SK-N-SH treated with all-trans-retinoic acid at 6 μM for 48 hours (cell line): Measurements from ENCODE around the gene ZNF789.

ENCODE experiments used
- ATAC-seq: fragments of 200-7000 bp; cut with Tn5 transposase; 3 replicates; pipeline ENCODE4 v1.9.1; 2020; ENCODE audit warnings: mild to moderate bottlenecking, moderate library complexity
- ARNTL ChIP-seq: fragments of 450-650 bp; formaldehyde crosslinking; IDR thresholded peaks from 2 replicates; pipeline ENCODE4 v1.5.0; 2020; ENCODE audit warnings: low read depth, mild to moderate bottlenecking, moderate library complexity, borderline replicate concordance
- BACH2 ChIP-seq: fragments of 250-450 bp; sonication (Bioruptor Pico); IDR thresholded peaks from 2 replicates; pipeline ENCODE4 v1.9.0; 2021; ENCODE audit warnings: mild to moderate bottlenecking, borderline replicate concordance
- CSDC2 ChIP-seq: fragments of 250-450 bp; sonication (Bioruptor Pico); IDR thresholded peaks from 2 replicates; pipeline ENCODE4 v1.5.0; 2020; ENCODE audit warnings: mild to moderate bottlenecking, moderate library complexity
- ESRRG ChIP-seq: fragments of 250-450 bp; sonication (Bioruptor Pico); IDR thresholded peaks from 2 replicates; pipeline ENCODE4 v1.6.1; 2021; ENCODE audit warnings: mild to moderate bottlenecking
- GLIS3 ChIP-seq: fragments of 250-450 bp; sonication (Bioruptor Pico); IDR thresholded peaks from 2 replicates; pipeline ENCODE4 v1.5.0; 2020; ENCODE audit warnings: mild to moderate bottlenecking, moderate library complexity
- ISL1 ChIP-seq: fragments of 250-450 bp; sonication (Bioruptor Pico); IDR thresholded peaks from 2 replicates; pipeline ENCODE4 v2.1.2; 2022; ENCODE audit warnings: mild to moderate bottlenecking, moderate library complexity
- OSR1 ChIP-seq: fragments of 250-450 bp; sonication (Bioruptor Pico); IDR thresholded peaks from 2 replicates; pipeline ENCODE4 v1.8.0; 2022; ENCODE audit warnings: moderate library complexity, mild to moderate bottlenecking, inconsistent platforms
- PPARA ChIP-seq: fragments of 250-450 bp; sonication (Bioruptor Pico); IDR thresholded peaks from 2 replicates; pipeline ENCODE4 v1.5.0; 2020; ENCODE audit warnings: mild to moderate bottlenecking, borderline replicate concordance
- TCF4 ChIP-seq: fragments of 250-450 bp; sonication (Bioruptor Pico); IDR thresholded peaks from 2 replicates; pipeline ENCODE4 v1.8.0; 2021; ENCODE audit warnings: mild to moderate bottlenecking, moderate library complexity, borderline replicate concordance
- TOX ChIP-seq: fragments of 250-450 bp; sonication (Bioruptor Pico); IDR thresholded peaks from 2 replicates; pipeline ENCODE4 v1.8.0; 2021; ENCODE audit warnings: mild to moderate bottlenecking, moderate library complexity, borderline replicate concordance
- ZC3H10 ChIP-seq: fragments of 250-450 bp; sonication (Bioruptor Pico); IDR thresholded peaks from 2 replicates; pipeline ENCODE4 v1.5.1; 2021; ENCODE audit warnings: mild to moderate bottlenecking, moderate library complexity
- ZFP3 ChIP-seq: fragments of 250-450 bp; sonication (Bioruptor Pico); IDR thresholded peaks from 2 replicates; pipeline ENCODE4 v1.5.0; 2020; ENCODE audit warnings: mild to moderate bottlenecking, moderate library complexity
- ZFP30 ChIP-seq: fragments of 450-650 bp; formaldehyde crosslinking; IDR thresholded peaks from 2 replicates; pipeline ENCODE4 v1.5.0; 2022; ENCODE audit warnings: mild to moderate bottlenecking, moderate library complexity
- ZNF565 ChIP-seq: fragments of 450-650 bp; formaldehyde crosslinking; conservative IDR thresholded peaks from 2 replicates; pipeline ENCODE4 v1.5.0; 2020; ENCODE audit warnings: low read depth, mild to moderate bottlenecking, moderate library complexity
- ZNF70 ChIP-seq: fragments of 450-650 bp; formaldehyde crosslinking; IDR thresholded peaks from 2 replicates; pipeline ENCODE4 v1.5.0; 2020; ENCODE audit warnings: mild to moderate bottlenecking, moderate library complexity
- ZNF8 ChIP-seq: fragments of 450-650 bp; formaldehyde crosslinking; IDR thresholded peaks from 2 replicates; pipeline ENCODE4 v1.5.0; 2020; ENCODE audit warnings: mild to moderate bottlenecking, moderate library complexity
- TF ChIP-seq, protein P1 (sequence below): fragments of 250-450 bp; sonication (Bioruptor Pico); IDR thresholded peaks from 2 replicates; pipeline ENCODE4 v1.5.1; 2020; ENCODE audit warnings: low read depth, mild to moderate bottlenecking, moderate library complexity
- TF ChIP-seq, protein P2 (sequence below): fragments of 250-450 bp; sonication (Bioruptor Pico); IDR thresholded peaks from 2 replicates; pipeline ENCODE4 v1.5.0; 2020; ENCODE audit warnings: mild to moderate bottlenecking, moderate library complexity
- TF ChIP-seq, protein P3 (sequence below): fragments of 250-450 bp; sonication (Bioruptor Pico); IDR thresholded peaks from 2 replicates; pipeline ENCODE4 v1.8.0; 2020; ENCODE audit warnings: mild to moderate bottlenecking, moderate library complexity, borderline replicate concordance
- TF ChIP-seq, protein P4 (sequence below): fragments of 250-450 bp; sonication (Bioruptor Pico); IDR thresholded peaks from 2 replicates; pipeline ENCODE4 v1.8.0; 2021; ENCODE audit warnings: low read depth, mild to moderate bottlenecking, moderate library complexity, borderline replicate concordance
- TF ChIP-seq, protein P5 (sequence below): fragments of 250-450 bp; sonication (Bioruptor Pico); IDR thresholded peaks from 2 replicates; pipeline ENCODE4 v1.5.1; 2021; ENCODE audit warnings: mild to moderate bottlenecking, moderate library complexity

The ZNF789 gene

DNA sequence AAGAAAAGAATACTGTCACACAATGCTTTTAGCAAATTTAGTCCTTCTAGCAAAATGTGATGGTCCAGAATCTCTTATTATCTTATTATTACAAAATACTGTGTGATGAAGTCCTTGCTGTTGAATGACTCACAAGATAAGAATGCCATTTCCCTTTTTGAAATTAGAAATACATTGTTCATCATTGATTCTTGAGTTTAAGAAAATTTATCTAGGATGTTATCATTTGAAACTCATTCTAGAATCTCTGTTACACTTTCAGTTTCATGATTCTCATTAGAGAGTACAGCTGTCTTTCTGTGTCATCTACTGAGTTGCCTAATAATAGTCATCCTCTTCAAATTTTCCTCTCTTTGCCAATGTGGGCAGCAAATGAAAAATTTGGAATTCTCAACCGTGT is 41.4 kb downstream of the ZNF789 start:
- no peak for TF ChIP-seq BACH2 (CRISPR knock-in tag)
- TF ChIP-seq CSDC2 (CRISPR knock-in tag), result no peak
- TF ChIP-seq OSR1 (CRISPR knock-in tag), result no peak
- TF ChIP-seq TOX (CRISPR knock-in tag), result no peak
- no peak for TF ChIP-seq ZNF70 (CRISPR knock-in tag)
- TF ChIP-seq ZFP30, result no peak
- TF ChIP-seq, protein P1, sequence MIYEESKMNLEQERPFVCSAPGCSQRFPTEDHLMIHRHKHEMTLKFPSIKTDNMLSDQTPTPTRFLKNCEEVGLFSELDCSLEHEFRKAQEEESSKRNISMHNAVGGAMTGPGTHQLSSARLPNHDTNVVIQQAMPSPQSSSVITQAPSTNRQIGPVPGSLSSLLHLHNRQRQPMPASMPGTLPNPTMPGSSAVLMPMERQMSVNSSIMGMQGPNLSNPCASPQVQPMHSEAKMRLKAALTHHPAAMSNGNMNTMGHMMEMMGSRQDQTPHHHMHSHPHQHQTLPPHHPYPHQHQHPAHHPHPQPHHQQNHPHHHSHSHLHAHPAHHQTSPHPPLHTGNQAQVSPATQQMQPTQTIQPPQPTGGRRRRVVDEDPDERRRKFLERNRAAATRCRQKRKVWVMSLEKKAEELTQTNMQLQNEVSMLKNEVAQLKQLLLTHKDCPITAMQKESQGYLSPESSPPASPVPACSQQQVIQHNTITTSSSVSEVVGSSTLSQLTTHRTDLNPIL (CRISPR knock-in tag), result no peak
- no peak for TF ChIP-seq ISL1 (CRISPR knock-in tag)
- no peak for TF ChIP-seq ZNF8
- no peak for TF ChIP-seq ESRRG (CRISPR knock-in tag)
- TF ChIP-seq ZFP3 (CRISPR knock-in tag), result no peak
- TF ChIP-seq TCF4 (CRISPR knock-in tag), result no peak
- TF ChIP-seq PPARA (CRISPR knock-in tag), result no peak
- TF ChIP-seq, protein P2, sequence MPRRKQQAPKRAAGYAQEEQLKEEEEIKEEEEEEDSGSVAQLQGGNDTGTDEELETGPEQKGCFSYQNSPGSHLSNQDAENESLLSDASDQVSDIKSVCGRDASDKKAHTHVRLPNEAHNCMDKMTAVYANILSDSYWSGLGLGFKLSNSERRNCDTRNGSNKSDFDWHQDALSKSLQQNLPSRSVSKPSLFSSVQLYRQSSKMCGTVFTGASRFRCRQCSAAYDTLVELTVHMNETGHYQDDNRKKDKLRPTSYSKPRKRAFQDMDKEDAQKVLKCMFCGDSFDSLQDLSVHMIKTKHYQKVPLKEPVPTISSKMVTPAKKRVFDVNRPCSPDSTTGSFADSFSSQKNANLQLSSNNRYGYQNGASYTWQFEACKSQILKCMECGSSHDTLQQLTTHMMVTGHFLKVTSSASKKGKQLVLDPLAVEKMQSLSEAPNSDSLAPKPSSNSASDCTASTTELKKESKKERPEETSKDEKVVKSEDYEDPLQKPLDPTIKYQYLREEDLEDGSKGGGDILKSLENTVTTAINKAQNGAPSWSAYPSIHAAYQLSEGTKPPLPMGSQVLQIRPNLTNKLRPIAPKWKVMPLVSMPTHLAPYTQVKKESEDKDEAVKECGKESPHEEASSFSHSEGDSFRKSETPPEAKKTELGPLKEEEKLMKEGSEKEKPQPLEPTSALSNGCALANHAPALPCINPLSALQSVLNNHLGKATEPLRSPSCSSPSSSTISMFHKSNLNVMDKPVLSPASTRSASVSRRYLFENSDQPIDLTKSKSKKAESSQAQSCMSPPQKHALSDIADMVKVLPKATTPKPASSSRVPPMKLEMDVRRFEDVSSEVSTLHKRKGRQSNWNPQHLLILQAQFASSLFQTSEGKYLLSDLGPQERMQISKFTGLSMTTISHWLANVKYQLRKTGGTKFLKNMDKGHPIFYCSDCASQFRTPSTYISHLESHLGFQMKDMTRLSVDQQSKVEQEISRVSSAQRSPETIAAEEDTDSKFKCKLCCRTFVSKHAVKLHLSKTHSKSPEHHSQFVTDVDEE, result no peak
- TF ChIP-seq, protein P3, sequence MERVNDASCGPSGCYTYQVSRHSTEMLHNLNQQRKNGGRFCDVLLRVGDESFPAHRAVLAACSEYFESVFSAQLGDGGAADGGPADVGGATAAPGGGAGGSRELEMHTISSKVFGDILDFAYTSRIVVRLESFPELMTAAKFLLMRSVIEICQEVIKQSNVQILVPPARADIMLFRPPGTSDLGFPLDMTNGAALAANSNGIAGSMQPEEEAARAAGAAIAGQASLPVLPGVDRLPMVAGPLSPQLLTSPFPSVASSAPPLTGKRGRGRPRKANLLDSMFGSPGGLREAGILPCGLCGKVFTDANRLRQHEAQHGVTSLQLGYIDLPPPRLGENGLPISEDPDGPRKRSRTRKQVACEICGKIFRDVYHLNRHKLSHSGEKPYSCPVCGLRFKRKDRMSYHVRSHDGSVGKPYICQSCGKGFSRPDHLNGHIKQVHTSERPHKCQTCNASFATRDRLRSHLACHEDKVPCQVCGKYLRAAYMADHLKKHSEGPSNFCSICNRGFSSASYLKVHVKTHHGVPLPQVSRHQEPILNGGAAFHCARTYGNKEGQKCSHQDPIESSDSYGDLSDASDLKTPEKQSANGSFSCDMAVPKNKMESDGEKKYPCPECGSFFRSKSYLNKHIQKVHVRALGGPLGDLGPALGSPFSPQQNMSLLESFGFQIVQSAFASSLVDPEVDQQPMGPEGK, result no peak
- TF ChIP-seq GLIS3 (CRISPR knock-in tag), result no peak
- no peak for TF ChIP-seq ARNTL (CRISPR knock-in tag)
- TF ChIP-seq, protein P4, sequence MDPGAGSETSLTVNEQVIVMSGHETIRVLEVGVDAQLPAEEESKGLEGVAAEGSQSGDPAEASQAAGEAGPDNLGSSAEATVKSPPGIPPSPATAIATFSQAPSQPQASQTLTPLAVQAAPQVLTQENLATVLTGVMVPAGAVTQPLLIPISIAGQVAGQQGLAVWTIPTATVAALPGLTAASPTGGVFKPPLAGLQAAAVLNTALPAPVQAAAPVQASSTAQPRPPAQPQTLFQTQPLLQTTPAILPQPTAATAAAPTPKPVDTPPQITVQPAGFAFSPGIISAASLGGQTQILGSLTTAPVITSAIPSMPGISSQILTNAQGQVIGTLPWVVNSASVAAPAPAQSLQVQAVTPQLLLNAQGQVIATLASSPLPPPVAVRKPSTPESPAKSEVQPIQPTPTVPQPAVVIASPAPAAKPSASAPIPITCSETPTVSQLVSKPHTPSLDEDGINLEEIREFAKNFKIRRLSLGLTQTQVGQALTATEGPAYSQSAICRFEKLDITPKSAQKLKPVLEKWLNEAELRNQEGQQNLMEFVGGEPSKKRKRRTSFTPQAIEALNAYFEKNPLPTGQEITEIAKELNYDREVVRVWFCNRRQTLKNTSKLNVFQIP, result no peak
- TF ChIP-seq ZC3H10 (CRISPR knock-in tag), result no peak
- TF ChIP-seq, all 23 proteins: peak for 0
- ATAC-seq, result no peak

DNA sequence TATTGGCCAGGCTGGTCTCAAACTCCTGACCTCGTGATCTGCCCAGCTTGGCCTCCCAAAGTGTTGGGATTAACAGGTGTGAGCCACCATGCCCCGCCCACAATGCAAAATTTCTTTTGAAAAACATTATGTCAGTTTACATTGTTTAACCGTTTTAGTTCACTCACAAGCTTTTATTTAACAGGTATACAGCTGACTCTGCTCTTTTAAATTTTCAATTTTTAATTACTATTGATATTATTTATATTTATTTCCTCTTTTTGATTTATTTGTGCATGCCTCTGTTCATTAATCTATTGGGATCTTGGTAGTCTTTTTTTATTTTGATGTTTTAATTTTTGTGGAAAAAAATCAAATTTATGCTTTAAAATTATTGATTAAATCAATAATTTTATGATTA is 48.7 kb downstream of the ZNF789 start:
- TF ChIP-seq GLIS3 (CRISPR knock-in tag), result no peak
- TF ChIP-seq TOX (CRISPR knock-in tag), result no peak
- TF ChIP-seq, protein P2, result no peak
- TF ChIP-seq, protein P5, sequence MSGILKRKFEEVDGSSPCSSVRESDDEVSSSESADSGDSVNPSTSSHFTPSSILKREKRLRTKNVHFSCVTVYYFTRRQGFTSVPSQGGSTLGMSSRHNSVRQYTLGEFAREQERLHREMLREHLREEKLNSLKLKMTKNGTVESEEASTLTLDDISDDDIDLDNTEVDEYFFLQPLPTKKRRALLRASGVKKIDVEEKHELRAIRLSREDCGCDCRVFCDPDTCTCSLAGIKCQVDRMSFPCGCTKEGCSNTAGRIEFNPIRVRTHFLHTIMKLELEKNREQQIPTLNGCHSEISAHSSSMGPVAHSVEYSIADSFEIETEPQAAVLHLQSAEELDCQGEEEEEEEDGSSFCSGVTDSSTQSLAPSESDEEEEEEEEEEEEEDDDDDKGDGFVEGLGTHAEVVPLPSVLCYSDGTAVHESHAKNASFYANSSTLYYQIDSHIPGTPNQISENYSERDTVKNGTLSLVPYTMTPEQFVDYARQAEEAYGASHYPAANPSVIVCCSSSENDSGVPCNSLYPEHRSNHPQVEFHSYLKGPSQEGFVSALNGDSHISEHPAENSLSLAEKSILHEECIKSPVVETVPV, result no peak
- TF ChIP-seq ZFP30, result no peak
- TF ChIP-seq, protein P3, result no peak
- no peak for TF ChIP-seq ZNF8
- TF ChIP-seq ZNF70 (CRISPR knock-in tag), result no peak
- no peak for TF ChIP-seq ZNF565
- no peak for TF ChIP-seq ESRRG (CRISPR knock-in tag)
- TF ChIP-seq CSDC2 (CRISPR knock-in tag), result no peak
- no peak for TF ChIP-seq BACH2 (CRISPR knock-in tag)
- no peak for TF ChIP-seq ZC3H10 (CRISPR knock-in tag)
- no peak for TF ChIP-seq ZFP3 (CRISPR knock-in tag)
- no peak for ATAC-seq
